HEK293T (cell line): ENCODE results near the gene SLIT2.

Experiments used
- BHLHE40 ChIP-seq: fragments of 450-650 bp; IDR thresholded peaks from 2 replicates; pipeline ENCODE4 v1.6.1; 2016; ENCODE audit warnings: mild to moderate bottlenecking, moderate library complexity, borderline replicate concordance
- ELF4 ChIP-seq: fragments of 450-650 bp; IDR thresholded peaks from 2 replicates; pipeline ENCODE4 v1.6.1; 2017; ENCODE audit warnings: antibody characterized with exemption

DNA sequence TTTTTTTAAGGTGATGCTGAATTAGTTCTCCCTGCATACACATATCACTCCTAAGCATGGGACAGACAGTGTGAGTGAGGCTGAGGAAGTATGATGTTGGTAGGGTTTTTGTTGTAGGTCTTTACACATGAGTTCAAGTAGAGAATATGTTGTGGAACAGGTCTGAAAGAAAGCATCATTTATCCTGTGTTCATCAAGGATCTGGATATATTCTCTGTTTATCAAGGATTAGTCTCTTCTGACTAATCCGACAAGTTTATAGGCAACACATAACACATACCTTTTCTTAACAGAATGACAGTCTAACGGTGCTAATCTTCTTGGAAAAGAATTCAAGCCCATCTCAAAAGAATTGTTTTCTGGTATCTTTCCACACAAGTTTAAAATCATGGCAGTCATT is 10.5 kb downstream of the SLIT2 start:
- TF ChIP-seq BHLHE40 (no peak), ELF4 (no peak)
